ENCODE results near the gene KCNJ14.

Gene KCNJ14

DNA sequence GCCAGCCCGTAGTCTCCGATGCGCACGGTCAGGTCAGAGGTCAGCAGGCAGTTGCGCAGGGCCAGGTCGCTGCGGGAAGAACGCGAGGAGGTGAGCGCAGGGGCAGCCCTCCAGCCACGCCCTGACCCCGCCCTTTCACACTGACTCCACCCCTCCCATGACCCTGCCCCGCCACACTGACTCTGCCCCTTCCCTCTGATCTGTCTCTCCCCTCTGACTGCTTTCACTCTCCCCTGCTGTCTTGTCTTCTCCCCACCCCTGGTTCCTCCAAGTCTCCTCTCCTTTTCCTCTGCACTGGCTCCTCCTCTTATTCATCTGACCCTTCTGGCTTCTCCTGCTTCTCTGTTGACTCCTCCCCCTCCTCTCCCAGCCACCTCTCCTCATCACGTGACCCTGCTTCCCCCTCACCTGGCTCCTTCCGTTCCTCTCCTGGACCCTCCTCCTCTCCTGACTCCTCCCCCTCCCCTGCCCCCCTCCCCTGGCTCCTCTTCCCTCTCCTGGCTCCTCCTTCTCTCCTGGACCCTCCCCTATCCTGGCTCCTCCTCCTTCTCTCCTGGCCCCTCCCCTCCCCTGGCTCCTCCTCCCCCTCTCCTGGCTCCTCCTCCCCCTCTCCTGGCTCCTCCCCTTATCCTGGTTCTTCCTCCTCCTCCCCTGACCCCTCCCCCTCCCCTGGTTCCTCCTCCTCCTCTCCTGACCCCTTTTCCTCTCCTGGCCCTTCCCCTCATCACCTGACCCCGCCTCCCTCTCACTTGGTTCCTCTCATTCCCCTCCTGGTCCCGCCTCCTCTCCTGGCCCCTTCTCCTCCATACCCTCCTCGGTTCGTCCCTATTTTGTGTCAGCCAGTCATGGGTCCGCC is 46.3 kb downstream of the KCNJ14 start:
- TF ChIP-seq, protein P1, sequence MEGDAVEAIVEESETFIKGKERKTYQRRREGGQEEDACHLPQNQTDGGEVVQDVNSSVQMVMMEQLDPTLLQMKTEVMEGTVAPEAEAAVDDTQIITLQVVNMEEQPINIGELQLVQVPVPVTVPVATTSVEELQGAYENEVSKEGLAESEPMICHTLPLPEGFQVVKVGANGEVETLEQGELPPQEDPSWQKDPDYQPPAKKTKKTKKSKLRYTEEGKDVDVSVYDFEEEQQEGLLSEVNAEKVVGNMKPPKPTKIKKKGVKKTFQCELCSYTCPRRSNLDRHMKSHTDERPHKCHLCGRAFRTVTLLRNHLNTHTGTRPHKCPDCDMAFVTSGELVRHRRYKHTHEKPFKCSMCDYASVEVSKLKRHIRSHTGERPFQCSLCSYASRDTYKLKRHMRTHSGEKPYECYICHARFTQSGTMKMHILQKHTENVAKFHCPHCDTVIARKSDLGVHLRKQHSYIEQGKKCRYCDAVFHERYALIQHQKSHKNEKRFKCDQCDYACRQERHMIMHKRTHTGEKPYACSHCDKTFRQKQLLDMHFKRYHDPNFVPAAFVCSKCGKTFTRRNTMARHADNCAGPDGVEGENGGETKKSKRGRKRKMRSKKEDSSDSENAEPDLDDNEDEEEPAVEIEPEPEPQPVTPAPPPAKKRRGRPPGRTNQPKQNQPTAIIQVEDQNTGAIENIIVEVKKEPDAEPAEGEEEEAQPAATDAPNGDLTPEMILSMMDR (conservative IDR thresholded peaks at IDR 0.05; ENCODE audit: low read length), result no peak
- no peak for DNase-seq (ENCODE audit: low read depth)
- H3K4me3 ChIP-seq (ENCODE audit: low read length), result no peak overlapping the region

DNA sequence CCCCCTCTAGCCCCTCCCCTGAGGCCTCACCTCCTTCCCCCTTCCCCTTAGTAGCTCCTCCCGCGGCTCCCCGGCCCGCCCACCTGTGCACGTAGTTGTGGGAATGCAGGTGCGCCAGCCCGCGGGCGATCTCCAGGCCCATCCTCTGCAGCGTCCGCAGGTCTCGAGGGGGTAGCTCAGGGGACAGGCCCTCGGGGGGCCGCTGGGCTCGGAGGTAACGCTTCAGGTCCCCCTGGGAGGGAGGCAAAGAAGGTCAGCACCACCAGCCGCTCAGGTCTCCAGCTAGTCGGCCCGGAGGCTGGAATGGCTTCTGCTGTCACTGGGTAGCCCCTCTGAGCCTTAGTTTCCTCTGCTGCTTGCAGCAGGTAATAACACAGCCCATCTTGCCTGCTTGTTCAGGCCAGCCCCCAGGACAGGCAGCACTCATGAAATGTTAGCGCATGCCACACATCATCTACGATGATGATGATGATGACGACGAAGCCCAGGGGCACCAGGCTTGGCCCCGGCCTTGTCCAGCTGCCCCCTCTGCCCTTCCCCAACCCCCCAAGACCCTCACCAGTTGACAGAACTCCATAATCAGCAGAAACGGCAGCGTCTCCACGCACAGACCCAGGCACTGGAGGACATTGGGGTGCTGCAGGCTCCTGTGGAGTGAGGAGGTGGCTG is 47.1 kb downstream of the KCNJ14 start:
- TF ChIP-seq, protein P1 (conservative IDR thresholded peaks at IDR 0.05; ENCODE audit: low read length), result no peak
- no peak overlapping the region for H3K4me3 ChIP-seq (ENCODE audit: low read length)
- no peak for DNase-seq (ENCODE audit: low read depth)

DNA sequence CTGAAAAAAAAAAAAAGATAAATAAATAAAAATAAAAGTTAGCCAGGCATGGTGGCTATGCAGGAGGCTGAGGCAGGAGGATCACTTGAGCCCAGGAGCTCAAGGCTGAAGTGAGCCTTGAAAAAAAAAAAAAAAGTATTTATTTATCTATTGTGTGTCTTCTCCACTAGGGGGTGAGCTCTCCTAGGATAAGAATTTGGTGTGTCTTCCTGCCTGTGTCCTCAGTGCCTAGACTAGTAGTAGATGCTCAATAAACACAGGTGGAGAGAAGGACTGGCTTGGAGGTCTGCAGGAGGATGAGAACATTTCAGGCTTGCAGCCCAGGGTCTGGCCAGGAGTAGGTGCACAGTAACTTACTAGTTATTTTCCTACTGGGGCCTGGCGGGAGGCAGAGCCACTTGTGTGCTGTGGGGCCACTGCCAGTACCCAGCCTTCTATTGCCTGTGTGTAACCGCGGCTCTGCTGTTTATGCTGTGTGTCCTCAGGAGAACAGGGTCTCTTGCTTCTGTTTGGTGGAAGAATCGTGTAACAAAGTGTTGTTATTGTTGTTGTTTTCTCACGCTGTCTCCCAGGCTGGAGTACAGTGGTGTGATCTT is 50.9 kb downstream of the KCNJ14 start:
- TF ChIP-seq, protein P1 (conservative IDR thresholded peaks at IDR 0.05; ENCODE audit: low read length), result peak; percentile 64
- DNase-seq (ENCODE audit: low read depth), result peak; percentile 56
- H3K4me3 ChIP-seq (ENCODE audit: low read length), result no peak overlapping the region

DNA sequence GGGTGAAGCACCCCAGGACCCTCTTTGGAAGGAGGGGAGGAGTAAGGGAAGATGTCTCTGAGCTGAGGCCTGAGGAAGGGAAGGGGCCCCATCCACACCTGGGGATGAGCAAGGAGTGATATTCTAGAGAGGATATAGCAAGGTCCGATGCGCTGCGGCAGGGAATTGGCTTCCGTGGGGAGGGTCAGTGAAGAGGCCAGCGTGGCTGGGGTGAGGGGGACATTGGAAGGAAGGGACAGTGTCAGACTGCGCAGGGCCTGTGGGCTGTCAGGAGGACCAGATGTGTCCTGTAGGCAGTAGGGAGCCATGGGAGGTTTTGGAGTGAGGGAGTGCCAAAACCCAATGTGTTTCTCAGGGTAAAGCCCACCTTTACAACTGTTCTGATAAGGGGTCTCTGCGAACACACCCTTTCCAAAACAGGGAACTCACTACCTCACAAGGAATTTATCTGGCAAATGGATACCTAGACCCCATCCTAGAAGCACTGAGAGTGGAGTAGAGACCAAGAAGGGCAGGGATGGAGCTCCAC is 52.6 kb downstream of the KCNJ14 start:
- DNase-seq (ENCODE audit: low read depth), result no peak
- TF ChIP-seq, protein P1 (conservative IDR thresholded peaks at IDR 0.05; ENCODE audit: low read length), result no peak

DNA sequence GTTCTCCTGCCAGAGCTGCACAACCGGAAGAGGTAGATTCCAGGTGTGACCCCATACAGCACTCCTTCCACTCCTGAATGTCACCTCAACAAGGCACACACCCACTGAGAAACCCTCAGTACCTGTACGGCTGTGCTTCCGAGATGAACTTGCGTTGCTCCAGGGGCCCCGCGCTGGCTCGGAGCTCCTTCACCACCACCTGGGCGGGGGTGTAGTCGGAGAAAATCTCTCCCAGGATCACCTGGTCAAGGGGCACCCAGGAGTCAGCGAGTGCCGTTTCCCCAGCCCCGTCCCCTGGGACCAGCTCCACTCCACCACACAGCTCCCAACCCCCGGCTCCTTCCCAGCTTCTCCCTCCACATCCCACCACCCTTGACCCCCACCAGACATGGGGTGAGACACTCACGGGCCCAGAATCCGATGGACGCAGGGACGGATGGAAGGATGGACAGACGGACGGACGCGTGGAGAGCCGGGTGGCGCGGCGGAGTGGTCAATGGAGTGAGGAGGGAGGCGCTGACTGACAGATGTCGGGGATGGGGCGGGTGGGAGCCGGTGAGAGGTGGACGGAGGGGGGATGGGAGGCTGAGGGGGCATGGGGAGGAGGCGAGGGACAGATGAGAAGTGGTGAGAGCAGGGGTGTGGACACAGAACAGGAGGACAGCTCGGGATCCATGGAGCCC is 53.5 kb downstream of the KCNJ14 start:
- no peak overlapping the region for H3K4me3 ChIP-seq (ENCODE audit: low read length)
- TF ChIP-seq, protein P1 (conservative IDR thresholded peaks at IDR 0.05; ENCODE audit: low read length), result no peak

More for the DNA sequence above, 52.6 kb downstream of the KCNJ14 start:
- H3K4me3 ChIP-seq (ENCODE audit: low read length), result no peak overlapping the region

DNA sequence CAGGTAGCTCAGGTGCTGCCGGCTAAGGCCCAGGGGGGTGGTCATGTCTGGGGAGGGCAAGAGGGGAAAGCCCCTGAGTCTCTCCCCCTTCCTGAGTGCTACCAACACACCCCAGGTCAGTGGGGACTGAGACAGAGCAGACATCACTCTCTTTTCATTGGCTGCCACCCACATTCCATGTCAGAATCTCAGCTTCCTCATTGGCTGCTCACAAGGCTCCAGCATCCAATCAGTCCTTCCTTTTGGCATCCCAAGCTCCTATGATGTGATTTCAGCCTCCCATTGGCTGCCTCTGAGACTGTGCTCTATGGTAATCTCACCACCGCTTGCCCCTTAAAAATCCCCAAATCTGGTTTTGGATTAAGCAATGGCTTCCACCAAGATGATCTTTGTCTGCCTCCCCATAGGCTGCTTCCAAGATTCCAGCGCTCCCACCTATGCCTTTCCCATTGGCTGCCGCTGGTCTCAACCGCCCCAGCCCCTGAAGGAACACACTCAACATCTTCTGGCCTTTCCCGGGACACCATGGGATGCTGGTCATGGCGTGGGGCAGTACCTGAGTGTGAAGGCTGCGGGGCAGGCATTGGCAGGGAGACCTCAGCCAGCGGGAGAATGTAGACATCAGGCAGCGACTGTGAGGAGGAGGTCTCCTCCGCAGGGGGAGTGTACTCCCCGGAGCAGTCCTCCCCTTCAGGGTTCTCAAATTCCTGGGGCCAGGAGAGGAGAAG is 54.3 kb downstream of the KCNJ14 start:
- TF ChIP-seq, protein P1 (conservative IDR thresholded peaks at IDR 0.05; ENCODE audit: low read length), result no peak
- no peak for DNase-seq (ENCODE audit: low read depth)
- no peak overlapping the region for H3K4me3 ChIP-seq (ENCODE audit: low read length)

More for the DNA sequence above, 53.5 kb downstream of the KCNJ14 start:
- DNase-seq (ENCODE audit: low read depth), result no peak

Data from AG10803 (cell line).